Measurements from ENCODE around the gene AKAP6. TPM values are rescaled to one million over a fixed set of nuclear protein-coding genes. Genes with fewer than 3 reads are reported as not detected.

The AKAP6 gene, protein sequence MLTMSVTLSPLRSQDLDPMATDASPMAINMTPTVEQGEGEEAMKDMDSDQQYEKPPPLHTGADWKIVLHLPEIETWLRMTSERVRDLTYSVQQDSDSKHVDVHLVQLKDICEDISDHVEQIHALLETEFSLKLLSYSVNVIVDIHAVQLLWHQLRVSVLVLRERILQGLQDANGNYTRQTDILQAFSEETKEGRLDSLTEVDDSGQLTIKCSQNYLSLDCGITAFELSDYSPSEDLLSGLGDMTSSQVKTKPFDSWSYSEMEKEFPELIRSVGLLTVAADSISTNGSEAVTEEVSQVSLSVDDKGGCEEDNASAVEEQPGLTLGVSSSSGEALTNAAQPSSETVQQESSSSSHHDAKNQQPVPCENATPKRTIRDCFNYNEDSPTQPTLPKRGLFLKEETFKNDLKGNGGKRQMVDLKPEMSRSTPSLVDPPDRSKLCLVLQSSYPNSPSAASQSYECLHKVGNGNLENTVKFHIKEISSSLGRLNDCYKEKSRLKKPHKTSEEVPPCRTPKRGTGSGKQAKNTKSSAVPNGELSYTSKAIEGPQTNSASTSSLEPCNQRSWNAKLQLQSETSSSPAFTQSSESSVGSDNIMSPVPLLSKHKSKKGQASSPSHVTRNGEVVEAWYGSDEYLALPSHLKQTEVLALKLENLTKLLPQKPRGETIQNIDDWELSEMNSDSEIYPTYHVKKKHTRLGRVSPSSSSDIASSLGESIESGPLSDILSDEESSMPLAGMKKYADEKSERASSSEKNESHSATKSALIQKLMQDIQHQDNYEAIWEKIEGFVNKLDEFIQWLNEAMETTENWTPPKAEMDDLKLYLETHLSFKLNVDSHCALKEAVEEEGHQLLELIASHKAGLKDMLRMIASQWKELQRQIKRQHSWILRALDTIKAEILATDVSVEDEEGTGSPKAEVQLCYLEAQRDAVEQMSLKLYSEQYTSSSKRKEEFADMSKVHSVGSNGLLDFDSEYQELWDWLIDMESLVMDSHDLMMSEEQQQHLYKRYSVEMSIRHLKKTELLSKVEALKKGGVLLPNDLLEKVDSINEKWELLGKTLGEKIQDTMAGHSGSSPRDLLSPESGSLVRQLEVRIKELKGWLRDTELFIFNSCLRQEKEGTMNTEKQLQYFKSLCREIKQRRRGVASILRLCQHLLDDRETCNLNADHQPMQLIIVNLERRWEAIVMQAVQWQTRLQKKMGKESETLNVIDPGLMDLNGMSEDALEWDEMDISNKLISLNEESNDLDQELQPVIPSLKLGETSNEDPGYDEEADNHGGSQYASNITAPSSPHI (N-terminal part only)
- 5.0 TPM for polyA plus RNA-seq (2012; ENCODE audit: missing spikeins)

GRCh38 chr14:32329146-32329545 lies at the start of gene AKAP6:
Gene AKAP6, plus strand, starts transcription at chr14:32329298. Its CDS starts 104,196 bp downstream, at chr14:32433494.
- DNase-seq (ENCODE audit: insufficient read length) (no peak), FAIRE-seq (no peak)
- TF ChIP-seq POLR2A (IDR thresholded peaks at IDR 0.05; ENCODE audit: low read depth, low read length) (no peak), TAF1 (IDR thresholded peaks at IDR 0.05; ENCODE audit: borderline replicate concordance, low read depth, low read length) (no peak), POLR2AphosphoS5 (IDR thresholded peaks at IDR 0.05; ENCODE audit: low read depth, low read length) (no peak)

GRCh38 chr14:32286602-32287001 lies 42.5 kb upstream of the AKAP6 start:
- no peak for DNase-seq (ENCODE audit: insufficient read length)
- no peak for FAIRE-seq
- TF ChIP-seq POLR2AphosphoS5 (IDR thresholded peaks at IDR 0.05; ENCODE audit: low read depth, low read length) (no peak), POLR2A (IDR thresholded peaks at IDR 0.05; ENCODE audit: low read depth, low read length) (no peak), TAF1 (IDR thresholded peaks at IDR 0.05; ENCODE audit: borderline replicate concordance, low read depth, low read length) (no peak)

DNA sequence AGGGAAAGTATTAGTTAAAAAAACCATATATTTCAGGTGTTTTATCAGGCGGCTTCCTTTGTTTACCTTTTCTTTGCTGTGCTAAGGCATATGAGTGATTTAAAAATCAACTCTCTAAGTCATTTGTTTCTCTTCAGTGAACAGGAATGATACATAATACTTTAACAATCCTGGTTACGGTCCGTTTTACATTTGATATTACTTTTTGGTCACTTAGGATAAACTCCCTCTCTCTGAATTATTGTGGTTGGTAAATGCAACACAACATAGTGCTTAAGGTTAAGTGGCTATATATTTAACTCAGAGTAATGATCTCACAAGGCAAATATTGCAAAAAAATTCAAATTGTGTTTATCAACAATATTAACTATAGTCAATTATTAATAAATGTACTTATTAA lies 32.7 kb upstream of the AKAP6 start:
- no peak for FAIRE-seq
- TF ChIP-seq POLR2AphosphoS5 (IDR thresholded peaks at IDR 0.05; ENCODE audit: low read depth, low read length) = no peak
- TF ChIP-seq TAF1 (IDR thresholded peaks at IDR 0.05; ENCODE audit: borderline replicate concordance, low read depth, low read length) = no peak
- TF ChIP-seq POLR2A (IDR thresholded peaks at IDR 0.05; ENCODE audit: low read depth, low read length) = no peak

DNA sequence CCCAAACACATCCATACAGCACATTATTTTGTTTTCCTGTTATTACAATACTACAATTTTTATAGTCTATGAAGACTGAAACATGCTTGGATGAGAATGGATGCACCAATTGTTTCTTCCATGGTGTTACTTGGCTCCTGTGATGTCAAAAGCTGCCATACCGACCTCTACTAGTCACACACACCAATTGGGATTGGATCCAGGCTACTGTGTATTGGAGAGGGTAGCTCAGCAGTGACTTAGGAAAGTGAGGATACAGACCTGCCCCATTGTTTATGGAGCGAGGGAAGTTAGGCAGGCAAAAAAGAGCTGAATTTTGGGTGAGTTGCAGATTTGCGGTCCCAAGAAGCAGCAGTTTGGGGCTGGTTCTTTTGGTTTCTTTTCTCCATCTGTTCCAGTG lies 30.8 kb upstream of the AKAP6 start:
- no peak for TF ChIP-seq POLR2AphosphoS5 (IDR thresholded peaks at IDR 0.05; ENCODE audit: low read depth, low read length)
- TF ChIP-seq TAF1 (IDR thresholded peaks at IDR 0.05; ENCODE audit: borderline replicate concordance, low read depth, low read length) = no peak
- no peak for TF ChIP-seq POLR2A (IDR thresholded peaks at IDR 0.05; ENCODE audit: low read depth, low read length)
- FAIRE-seq (no peak), DNase-seq (ENCODE audit: insufficient read length) (no peak)

More for the DNA sequence above, 32.7 kb upstream of the AKAP6 start:
- DNase-seq (ENCODE audit: insufficient read length) = no peak

DNA sequence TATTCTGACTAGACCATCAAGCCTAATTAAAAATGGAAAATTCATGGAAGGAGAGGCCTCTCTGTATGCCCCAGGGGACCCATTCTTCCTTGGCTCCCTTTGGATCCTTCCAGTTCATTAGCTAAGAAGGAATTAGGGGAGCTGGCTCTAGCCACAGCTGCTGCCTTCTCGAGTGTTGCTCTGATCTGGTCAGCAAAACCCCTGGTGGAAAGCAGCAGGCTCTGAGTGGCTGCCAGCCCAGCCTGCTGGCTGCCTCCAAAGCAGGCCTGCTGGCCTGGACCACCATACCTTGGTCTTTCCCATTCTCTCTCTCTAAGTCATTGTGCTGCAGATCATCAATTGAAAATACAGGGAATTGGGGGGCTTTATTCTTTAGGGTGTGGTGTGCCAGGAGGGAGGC lies 29.0 kb upstream of the AKAP6 start:
- TF ChIP-seq POLR2A (IDR thresholded peaks at IDR 0.05; ENCODE audit: low read depth, low read length) (no peak), POLR2AphosphoS5 (IDR thresholded peaks at IDR 0.05; ENCODE audit: low read depth, low read length) (no peak), TAF1 (IDR thresholded peaks at IDR 0.05; ENCODE audit: borderline replicate concordance, low read depth, low read length) (no peak)
- FAIRE-seq (no peak), DNase-seq (ENCODE audit: insufficient read length) (no peak)

DNA sequence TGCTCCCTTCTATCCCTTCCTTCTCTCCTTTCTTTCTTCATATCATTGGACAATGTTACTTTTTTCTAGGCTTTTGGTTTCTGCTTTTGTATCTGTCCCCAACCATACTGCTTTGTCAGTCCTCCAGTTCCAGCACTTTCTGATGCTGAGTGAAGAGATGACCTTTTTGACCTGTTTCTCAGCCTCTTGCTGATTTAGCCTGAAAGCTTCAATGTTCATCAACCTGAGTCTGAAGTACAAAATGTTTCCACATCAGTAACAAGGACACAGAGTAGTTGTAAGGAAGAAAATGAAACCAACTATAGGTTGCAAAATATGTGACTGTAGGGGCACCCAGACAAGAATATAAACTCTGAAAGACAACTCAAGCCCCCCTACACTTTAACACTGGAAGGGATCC lies 25.2 kb upstream of the AKAP6 start:
- no peak for DNase-seq (ENCODE audit: insufficient read length)
- no peak for FAIRE-seq
- TF ChIP-seq POLR2AphosphoS5 (IDR thresholded peaks at IDR 0.05; ENCODE audit: low read depth, low read length) = no peak
- no peak for TF ChIP-seq POLR2A (IDR thresholded peaks at IDR 0.05; ENCODE audit: low read depth, low read length)
- TF ChIP-seq TAF1 (IDR thresholded peaks at IDR 0.05; ENCODE audit: borderline replicate concordance, low read depth, low read length) = no peak

DNA sequence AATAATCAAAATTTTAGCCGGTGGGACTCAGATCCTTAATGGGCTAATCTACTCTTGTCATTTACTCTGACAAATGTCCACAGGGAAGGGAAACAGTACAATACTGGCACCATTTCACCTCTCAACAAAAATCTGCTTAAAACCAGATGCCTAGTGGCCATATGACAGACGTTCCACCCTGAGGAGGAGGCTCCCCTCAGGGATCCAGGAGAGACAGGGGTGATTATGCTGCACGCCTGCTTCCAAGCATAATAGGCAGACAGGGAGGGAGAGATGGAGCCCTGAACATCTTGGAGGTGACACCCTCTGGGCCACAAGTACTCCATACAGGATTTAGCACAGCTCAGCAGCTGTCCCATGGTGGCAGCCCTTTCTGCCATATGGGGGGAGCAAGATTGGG lies 24.8 kb upstream of the AKAP6 start:
- TF ChIP-seq POLR2A (IDR thresholded peaks at IDR 0.05; ENCODE audit: low read depth, low read length) (no peak), TAF1 (IDR thresholded peaks at IDR 0.05; ENCODE audit: borderline replicate concordance, low read depth, low read length) (no peak), POLR2AphosphoS5 (IDR thresholded peaks at IDR 0.05; ENCODE audit: low read depth, low read length) (no peak)
- FAIRE-seq (no peak), DNase-seq (ENCODE audit: insufficient read length) (no peak)

- DNase-seq (ENCODE audit: insufficient read length) (no peak), FAIRE-seq (no peak)
- TF ChIP-seq POLR2AphosphoS5 (IDR thresholded peaks at IDR 0.05; ENCODE audit: low read depth, low read length) (no peak), TAF1 (IDR thresholded peaks at IDR 0.05; ENCODE audit: borderline replicate concordance, low read depth, low read length) (no peak), POLR2A (IDR thresholded peaks at IDR 0.05; ENCODE audit: low read depth, low read length) (no peak)
Observed at GRCh38 chr14:32306549-32306948, 22.5 kb upstream of the AKAP6 start.

- DNase-seq (ENCODE audit: insufficient read length) (no peak), FAIRE-seq (no peak)
- TF ChIP-seq TAF1 (IDR thresholded peaks at IDR 0.05; ENCODE audit: borderline replicate concordance, low read depth, low read length) (no peak), POLR2AphosphoS5 (IDR thresholded peaks at IDR 0.05; ENCODE audit: low read depth, low read length) (no peak), POLR2A (IDR thresholded peaks at IDR 0.05; ENCODE audit: low read depth, low read length) (no peak)
Observed at GRCh38 chr14:32307881-32308582, 21.1 kb upstream of the AKAP6 start.

DNA sequence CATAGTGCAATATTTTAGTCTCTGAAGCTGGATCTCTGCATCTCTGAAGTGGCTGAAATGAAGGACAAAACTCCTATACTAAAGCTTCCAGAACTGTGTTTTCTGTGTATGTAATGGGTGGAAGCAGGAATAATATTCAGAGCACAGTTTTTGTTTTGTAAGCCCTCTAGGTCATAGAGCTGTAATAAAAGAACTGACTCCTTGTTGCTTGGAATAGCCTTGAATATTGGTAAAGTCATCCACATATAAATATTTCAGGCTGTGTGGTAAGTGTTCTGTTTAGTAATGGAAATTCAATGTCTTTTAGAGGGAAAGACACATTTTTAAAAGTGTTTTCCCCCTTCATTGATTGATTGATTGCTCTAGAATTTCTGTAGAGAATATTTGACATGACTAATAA lies 18.2 kb upstream of the AKAP6 start:
- FAIRE-seq = no peak
- DNase-seq (ENCODE audit: insufficient read length) = no peak

More for the DNA sequence above, 18.2 kb upstream of the AKAP6 start:
- TF ChIP-seq TAF1 (IDR thresholded peaks at IDR 0.05; ENCODE audit: borderline replicate concordance, low read depth, low read length) = no peak
- TF ChIP-seq POLR2A (IDR thresholded peaks at IDR 0.05; ENCODE audit: low read depth, low read length) = no peak
